Mucosa of descending colon (tissue), 3 donors: ENCODE results near the gene GALNS. TPM values are rescaled to one million over a fixed set of nuclear protein-coding genes. Genes with fewer than 3 reads are reported as not detected.

Experiments
- ATAC-seq: fragments of 200-7000 bp; cut with Tn5 transposase; one replicate; pipeline ENCODE4 v1.9.1; 2020; ENCODE audit warnings: mild to moderate bottlenecking, moderate library complexity
- DNase-seq, 3 donors: peaks; one replicate each; pipeline ENCODE4 v3.0.0-alpha.2; 2020
- H3K36me3 ChIP-seq: fragments of 200-600 bp; one replicate; pipeline ENCODE4 v1.8.0; 2021; ENCODE audit warnings: low read depth, mild to moderate bottlenecking
- H3K4me1 ChIP-seq: fragments of 200-600 bp; one replicate; pipeline ENCODE4 v1.8.0; 2021; ENCODE audit warnings: low read depth, mild to moderate bottlenecking
- H3K4me3 ChIP-seq: fragments of 200-600 bp; one replicate; pipeline ENCODE4 v1.8.0; 2021; ENCODE audit warnings: mild to moderate bottlenecking
- H3K9me3 ChIP-seq: fragments of 200-600 bp; one replicate; pipeline ENCODE4 v1.8.0; 2021; ENCODE audit warnings: mild to moderate bottlenecking
- CTCF ChIP-seq: fragments of 200-600 bp; IDR thresholded peaks from one replicate; pipeline ENCODE4 v1.8.0; 2022; ENCODE audit warnings: antibody characterized with exemption, mild to moderate bottlenecking
- intact Hi-C, 2 donors: fragments of 100-400 bp; cut with DNase I in 1 of 2; cut with micrococcal nuclease in 1 of 2; formaldehyde crosslinking; loops; one replicate each; pipeline versions ENCODE4 v1.11.0 to v1.11.1; 2022; cut with DNase I, micrococcal nuclease
- total RNA-seq, 3 donors: library from RNA; stranded (reverse); fragmentation: NEBNext Ultra II Directional in 2 of 3; extraction: Animal tissue kit (Norgen Biotek cat#: 25700) in 2 of 3; gene quantifications; one replicate each; pipeline versions ENCODE4 v1.2.1 to v1.2.4, GENCODE V29; 2021 to 2023
- donor health status: DM: no; HTN: no; CAD: no; lungs with moderate emphysema.
- donor health status: DM: no; HTN: no; CAD: no.
- donor health status: DM: no; HTN: yes; CAD: no.

GALNS gene
- total RNA-seq, 3 donors from 2014 or later = 37.4 to 65.3 (median 44.0) TPM

GRCh38 chr16:88883117-88883895, 26.6 kb upstream of the GALNS start:
- DNase-seq (no peak), ATAC-seq (no peak)
- intact Hi-C loops = no loop called here
- peaks cover 9% of the 10 kb centered on the region for H3K4me1 ChIP-seq
- TF ChIP-seq CTCF = no peak
- no peaks in the 10 kb centered on the region for H3K9me3 ChIP-seq
- H3K36me3 ChIP-seq = no peaks in the 10 kb centered on the region
- H3K4me3 ChIP-seq = no peak overlapping the region

GRCh38 chr16:88882358-88883030, 25.7 kb upstream of the GALNS start:
- DNase-seq (peak; percentile 73 to 85 (median 79)), ATAC-seq (peak; percentile 85)
- intact Hi-C loops = no loop called here

GRCh38 chr16:88881675-88882357, 25.1 kb upstream of the GALNS start:
- H3K9me3 ChIP-seq = no peaks in the 10 kb centered on the region
- peaks cover 9% of the 10 kb centered on the region for H3K4me1 ChIP-seq
- no peak overlapping the region for H3K4me3 ChIP-seq
- no peak for TF ChIP-seq CTCF
- intact Hi-C loops = no loop called here
- no peak for ATAC-seq
- no peak for DNase-seq
- no peaks in the 10 kb centered on the region for H3K36me3 ChIP-seq

More at GRCh38 chr16:88882358-88883030, 25.7 kb upstream of the GALNS start:
- H3K36me3 ChIP-seq = no peaks in the 10 kb centered on the region
- no peak for TF ChIP-seq CTCF
- H3K9me3 ChIP-seq = no peaks in the 10 kb centered on the region
- no peak overlapping the region for H3K4me3 ChIP-seq
- H3K4me1 ChIP-seq = peaks cover 9% of the 10 kb centered on the region

DNA sequence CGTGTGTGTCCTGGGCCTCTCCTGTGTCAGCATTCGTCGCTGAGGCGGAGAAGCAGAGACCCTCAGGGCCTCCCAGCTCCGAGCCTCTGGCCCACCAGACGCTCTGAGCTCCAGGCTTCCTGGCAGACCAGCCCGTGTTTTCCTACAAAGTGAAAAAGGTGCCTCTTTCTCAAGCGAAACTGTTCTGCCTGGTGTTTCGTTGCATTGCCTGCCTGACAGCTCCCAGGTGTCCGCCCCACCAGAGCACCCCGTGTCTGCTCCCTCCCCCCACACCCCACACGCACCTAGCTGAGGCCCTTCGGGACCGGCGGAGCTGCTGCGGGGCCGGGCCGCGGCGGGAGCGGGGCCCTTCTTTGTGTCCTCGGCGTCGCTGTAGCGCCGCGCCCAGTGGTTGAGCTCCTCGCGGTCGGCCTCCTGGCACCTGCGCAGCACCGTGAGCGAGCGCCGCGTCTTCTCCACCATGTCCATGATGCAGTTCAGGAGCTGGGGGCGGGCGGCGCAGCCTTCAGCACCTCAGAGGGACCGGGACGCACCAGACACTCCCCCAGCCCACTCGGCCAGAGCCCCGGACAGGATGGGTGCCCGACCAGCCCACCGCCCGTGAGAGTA, 24.4 kb upstream of the GALNS start:
- no peak for TF ChIP-seq CTCF
- no peaks in the 10 kb centered on the region for H3K36me3 ChIP-seq
- intact Hi-C loops = no loop called here
- no peak overlapping the region for H3K4me3 ChIP-seq
- H3K4me1 ChIP-seq = peaks cover 9% of the 10 kb centered on the region
- DNase-seq = peak in 2 of 3 donors; percentile 39 to 44
- no peaks in the 10 kb centered on the region for H3K9me3 ChIP-seq
- ATAC-seq = peak; percentile 55

GRCh38 chr16:88880226-88881006, 23.7 kb upstream of the GALNS start:
- ATAC-seq (no peak), DNase-seq (no peak)
- Histone ChIP-seq H3K4me1 (peaks cover 9% of the 10 kb centered on the region), H3K9me3 (no peaks in the 10 kb centered on the region), H3K36me3 (no peaks in the 10 kb centered on the region), H3K4me3 (no peak overlapping the region)
- TF ChIP-seq CTCF = no peak
- intact Hi-C loops = no loop called here
